GM12878 (cell line): ENCODE measurements around the gene IRAK3. TPM values are rescaled to one million over a fixed set of nuclear protein-coding genes. Genes with fewer than 3 reads are reported as not detected.

Experiments used
- BHLHE40 ChIP-seq, 2 experiments: fragments of 450-650 bp in 1 of 2; IDR thresholded peaks; 2 replicates each; pipeline ENCODE4 v1.6.1; 2011 to 2017; ENCODE audit warnings: low read depth in 2 of 2, borderline replicate concordance in 1 of 2, improper control_type of control experiment in 1 of 2, low read length in 1 of 2, mild to moderate bottlenecking in 1 of 2
- KDM1A ChIP-seq: fragments of 200-600 bp; sonication (generic); IDR thresholded peaks from 2 replicates; pipeline ENCODE4 v1.6.1; 2016; ENCODE audit warnings: borderline replicate concordance
- PBX3 ChIP-seq: IDR thresholded peaks from 2 replicates; pipeline ENCODE4 v1.6.1; 2011; ENCODE audit warnings: mild to moderate bottlenecking, low read depth, low read length, moderate library complexity; ENCODE audit not compliant: insufficient replicate concordance
- ZNF217 ChIP-seq: fragments of 450-650 bp; IDR thresholded peaks from 2 replicates; pipeline ENCODE4 v1.6.1; 2017; ENCODE audit warnings: antibody characterized with exemption, mild to moderate bottlenecking
- polyA plus RNA-seq, 11 experiments: library from polyadenylated mRNA; depleted of rRNA in 4 of 11; unstranded in 6 of 11; stranded (reverse) in 5 of 11; fragments of >200 nt; fragmentation: Nextera tagmentation in 4 of 11; fragmentation: Illumina TruSeq in 1 of 11; extraction: Ambion mirVana in 4 of 11; extraction: Trizol in 1 of 11; gene quantifications; 1 replicate in 1 of 11; 2 replicates in 10 of 11; pipeline versions ENCODE4 v1.2.1 to v1.2.3, GENCODE V29; 2011 to 2016; ENCODE audit warnings: inconsistent platforms in 2 of 11, missing spikeins in 2 of 11, low read depth in 1 of 11
- total RNA-seq, 4 experiments: library from RNA; depleted of rRNA in 3 of 4; stranded (reverse); fragments of >200 nt in 3 of 4; fragmentation: Illumina TruSeq in 1 of 4; extraction: Trizol in 1 of 4; gene quantifications; 2 replicates each; pipeline versions ENCODE4 v1.2.1 to v1.2.3, GENCODE V29; 2013 to 2021
- TF ChIP-seq, protein P1 (sequence below): IDR thresholded peaks from 2 replicates; pipeline ENCODE4 v1.6.1; 2012; ENCODE audit warnings: improper control_type of control experiment, low read depth, low read length; ENCODE audit not compliant: insufficient replicate concordance

IRAK3 gene
- total and polyA plus RNA-seq, 10 of the 15 experiments (the other 5 are each of a cell fraction or from before 2014, with no cell fraction given) = 1.4 to 14.1 (median 5.4) TPM

- TF ChIP-seq PBX3 (no peak), KDM1A (no peak), BHLHE40 (IDR thresholded peaks at IDR 0.05; ENCODE audit: borderline replicate concordance in 1 of 2, low read depth in 2 of 2, low read length in 1 of 2) (no peak), ZNF217 (no peak)
- TF ChIP-seq, protein P1, sequence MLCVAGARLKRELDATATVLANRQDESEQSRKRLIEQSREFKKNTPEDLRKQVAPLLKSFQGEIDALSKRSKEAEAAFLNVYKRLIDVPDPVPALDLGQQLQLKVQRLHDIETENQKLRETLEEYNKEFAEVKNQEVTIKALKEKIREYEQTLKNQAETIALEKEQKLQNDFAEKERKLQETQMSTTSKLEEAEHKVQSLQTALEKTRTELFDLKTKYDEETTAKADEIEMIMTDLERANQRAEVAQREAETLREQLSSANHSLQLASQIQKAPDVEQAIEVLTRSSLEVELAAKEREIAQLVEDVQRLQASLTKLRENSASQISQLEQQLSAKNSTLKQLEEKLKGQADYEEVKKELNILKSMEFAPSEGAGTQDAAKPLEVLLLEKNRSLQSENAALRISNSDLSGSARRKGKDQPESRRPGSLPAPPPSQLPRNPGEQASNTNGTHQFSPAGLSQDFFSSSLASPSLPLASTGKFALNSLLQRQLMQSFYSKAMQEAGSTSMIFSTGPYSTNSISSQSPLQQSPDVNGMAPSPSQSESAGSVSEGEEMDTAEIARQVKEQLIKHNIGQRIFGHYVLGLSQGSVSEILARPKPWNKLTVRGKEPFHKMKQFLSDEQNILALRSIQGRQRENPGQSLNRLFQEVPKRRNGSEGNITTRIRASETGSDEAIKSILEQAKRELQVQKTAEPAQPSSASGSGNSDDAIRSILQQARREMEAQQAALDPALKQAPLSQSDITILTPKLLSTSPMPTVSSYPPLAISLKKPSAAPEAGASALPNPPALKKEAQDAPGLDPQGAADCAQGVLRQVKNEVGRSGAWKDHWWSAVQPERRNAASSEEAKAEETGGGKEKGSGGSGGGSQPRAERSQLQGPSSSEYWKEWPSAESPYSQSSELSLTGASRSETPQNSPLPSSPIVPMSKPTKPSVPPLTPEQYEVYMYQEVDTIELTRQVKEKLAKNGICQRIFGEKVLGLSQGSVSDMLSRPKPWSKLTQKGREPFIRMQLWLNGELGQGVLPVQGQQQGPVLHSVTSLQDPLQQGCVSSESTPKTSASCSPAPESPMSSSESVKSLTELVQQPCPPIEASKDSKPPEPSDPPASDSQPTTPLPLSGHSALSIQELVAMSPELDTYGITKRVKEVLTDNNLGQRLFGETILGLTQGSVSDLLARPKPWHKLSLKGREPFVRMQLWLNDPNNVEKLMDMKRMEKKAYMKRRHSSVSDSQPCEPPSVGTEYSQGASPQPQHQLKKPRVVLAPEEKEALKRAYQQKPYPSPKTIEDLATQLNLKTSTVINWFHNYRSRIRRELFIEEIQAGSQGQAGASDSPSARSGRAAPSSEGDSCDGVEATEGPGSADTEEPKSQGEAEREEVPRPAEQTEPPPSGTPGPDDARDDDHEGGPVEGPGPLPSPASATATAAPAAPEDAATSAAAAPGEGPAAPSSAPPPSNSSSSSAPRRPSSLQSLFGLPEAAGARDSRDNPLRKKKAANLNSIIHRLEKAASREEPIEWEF = no peak
These were observed 52.3 kb downstream of the IRAK3 start (continued) for GRCh38 chr12:66241061-66242043.
